Amniotic epithelial cell (primary cell): ENCODE measurements around the gene CDC14C.
"Not testable (repeated sequence)": the region's sequence is repeated elsewhere in the genome, so short reads cannot be mapped to it uniquely, and the experiment has no call there.

Experiments
- DNase-seq: peaks from one replicate; pipeline ENCODE4 v3.0.0-alpha.2; 2010; ENCODE audit warnings: low read depth

Gene CDC14C

DNA sequence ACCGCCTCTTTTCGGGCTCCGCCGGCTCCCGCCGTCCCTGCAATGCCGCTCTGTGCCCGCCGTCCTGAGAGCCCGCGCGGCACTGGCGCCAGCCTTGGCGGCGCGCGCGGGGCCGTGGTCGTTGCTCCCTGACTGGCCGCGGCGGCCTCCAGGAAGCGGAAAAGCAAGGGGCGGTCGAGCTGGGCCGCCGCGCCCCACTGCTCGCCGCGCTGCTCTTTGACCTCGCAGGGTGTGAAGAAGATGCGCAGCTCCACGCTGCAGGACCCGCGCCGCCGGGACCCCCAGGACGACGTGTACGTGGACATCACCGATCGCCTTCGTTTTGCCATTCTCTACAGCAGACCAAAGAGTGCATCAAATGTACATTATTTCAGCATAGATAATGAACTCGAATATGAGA is at the start of gene CDC14C:
Gene CDC14C (plus strand): TSS at position 115 of the 400 bp plus-strand sequence. CDS start 126 bp downstream, at position 241.
- DNase-seq, result no peak

DNA sequence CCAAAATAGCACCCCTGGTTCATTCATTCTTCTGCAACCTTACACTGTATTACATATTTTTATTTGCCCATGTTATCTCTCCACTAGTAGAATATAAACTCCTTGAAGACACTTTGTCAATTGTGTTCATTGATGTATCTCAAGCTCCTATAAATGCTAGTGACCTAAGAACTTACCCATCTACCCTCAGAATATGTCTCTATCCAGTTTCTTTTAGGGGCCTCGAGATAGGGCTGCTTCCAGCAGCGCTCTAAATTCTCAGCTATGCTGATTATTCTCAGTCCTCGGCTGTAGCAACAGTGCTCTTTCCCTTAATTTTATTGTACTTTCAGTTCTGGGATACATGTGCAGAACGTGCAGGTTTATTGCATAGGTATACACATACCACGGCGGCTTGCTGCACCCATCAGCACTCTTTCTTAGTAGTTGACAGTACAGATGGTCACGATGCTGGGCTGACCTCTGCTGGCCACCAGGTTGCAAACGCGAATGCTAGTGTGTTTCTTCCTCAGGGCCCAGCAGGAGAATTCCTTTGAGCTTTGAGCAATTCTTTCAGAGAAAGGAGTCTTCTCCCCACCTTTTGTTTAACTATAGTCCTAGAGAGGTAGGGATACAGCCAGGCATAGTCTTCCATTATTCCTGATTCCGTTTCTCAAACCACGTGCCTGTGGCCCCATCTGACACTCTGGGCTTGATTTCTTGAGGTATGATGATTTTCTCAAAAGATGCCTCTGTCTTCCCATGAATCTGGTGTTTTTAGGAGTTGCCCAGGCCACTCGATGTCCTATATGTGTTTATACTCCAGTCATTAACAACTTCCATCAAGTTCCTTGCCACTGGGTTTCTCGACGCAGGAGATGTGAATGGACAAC is 49.1 kb upstream of the CDC14C start:
- no peak for DNase-seq

DNA sequence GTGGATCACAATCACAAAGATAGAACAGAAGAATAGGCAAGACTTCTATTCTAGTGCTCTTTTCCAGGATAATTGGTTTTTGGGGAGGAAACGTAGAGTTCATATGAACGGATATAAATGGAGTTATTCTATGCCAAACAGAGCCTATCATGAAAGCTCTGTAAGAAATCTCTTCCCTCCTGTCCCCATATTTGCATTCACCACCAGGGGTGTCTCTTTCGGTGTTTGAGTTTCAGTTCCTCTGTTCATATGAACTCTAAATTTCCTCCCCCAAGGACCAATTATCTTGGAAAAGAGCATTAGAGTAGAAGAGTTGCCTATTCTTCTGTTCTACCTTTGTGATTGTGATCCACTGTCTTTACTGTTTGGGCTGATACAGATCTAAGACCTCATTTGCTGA is 48.3 kb upstream of the CDC14C start:
- DNase-seq, result no peak

DNA sequence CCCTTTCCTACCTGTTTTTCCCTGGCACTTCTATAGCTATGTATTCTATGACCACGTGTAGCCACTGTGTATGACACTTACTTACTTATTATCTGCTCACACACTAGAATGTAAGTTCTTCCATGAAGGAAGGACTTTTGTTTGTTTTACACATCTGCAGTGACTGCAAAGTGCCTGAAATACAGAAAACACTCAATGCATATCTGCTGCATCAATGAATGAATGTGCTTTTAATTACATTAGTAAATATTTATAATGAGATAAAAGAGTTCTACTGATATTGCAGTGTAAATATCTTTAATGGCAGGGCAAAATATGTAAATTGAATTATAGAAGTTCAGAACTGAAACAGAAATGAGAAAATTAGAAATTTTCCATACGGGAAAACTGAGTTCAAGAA is 43.5 kb upstream of the CDC14C start:
- no peak for DNase-seq

DNA sequence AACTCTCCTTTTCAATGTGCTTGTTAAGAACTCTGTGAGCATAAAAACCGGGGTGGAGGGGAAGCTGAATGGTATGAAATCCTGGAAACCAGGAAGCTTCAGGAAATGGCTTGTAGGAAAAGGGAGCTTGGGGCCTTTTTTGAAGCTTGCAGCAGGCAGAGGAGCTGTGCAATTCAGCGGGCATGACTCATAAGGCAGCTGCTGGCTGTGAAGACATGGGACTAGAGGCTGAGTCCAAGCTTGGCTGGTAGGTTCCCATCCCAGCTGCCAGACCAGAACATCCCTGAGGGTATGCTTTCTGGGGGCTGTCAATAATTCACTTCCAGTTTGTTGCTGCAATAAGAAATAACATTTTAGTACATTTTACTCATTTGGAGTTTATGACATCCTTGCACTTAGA is 36.8 kb upstream of the CDC14C start:
- DNase-seq, result no peak

DNA sequence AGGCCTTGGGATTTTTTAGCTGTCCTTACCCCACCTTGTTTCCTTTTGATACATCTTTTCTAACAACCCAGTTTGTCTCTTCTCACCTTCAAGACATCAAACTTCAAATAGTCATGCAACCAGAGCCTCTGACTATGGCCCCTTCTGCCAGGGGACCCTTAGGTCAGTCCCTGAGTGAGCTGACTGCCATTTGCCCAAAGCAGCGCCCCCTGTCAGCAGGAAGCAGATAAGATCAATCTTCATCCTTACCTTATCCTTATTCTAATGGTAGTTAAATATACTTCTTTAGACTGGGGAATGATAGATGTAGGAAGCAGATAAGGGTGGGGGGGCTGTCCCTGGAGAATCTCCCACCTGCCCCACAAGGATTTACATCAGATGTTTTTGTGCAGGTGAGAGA is 29.8 kb upstream of the CDC14C start:
- DNase-seq, result no peak

DNA sequence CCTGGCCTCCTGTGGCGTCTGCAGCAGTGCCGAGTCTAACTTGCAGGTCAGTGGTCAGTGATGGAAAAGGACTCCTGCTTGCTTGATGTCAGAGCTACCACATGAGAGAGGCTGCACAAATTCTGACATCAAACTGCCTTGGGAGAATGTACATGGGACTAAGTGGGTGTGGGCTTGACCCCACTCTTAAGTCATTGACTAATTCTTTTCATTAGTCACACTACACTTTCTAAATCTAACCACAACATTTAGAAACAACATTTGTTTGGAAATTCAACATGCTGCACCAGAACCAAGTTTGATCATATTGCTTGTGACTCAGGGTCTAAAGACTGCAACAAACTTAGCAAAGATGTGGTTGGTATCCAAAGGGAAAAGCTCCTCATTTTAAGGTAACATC is 24.4 kb upstream of the CDC14C start:
- no peak for DNase-seq

DNA sequence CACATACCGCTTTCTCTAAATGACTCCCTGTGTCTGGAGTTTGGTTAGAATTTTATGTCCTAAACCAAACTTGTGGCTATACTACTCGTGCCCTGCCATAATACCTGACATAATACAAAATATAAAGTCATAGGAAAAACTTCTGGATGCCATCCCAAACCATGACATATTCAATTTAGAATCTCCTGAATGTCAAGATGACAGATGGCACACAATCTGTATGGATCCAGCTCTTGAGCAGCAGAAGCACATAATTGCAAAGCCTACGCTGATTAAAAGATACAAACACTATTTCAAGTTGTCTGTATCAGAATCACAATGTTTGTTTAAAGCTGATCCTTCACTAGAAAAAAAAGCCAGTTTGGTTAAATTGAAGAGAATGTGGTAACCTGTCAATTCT is 22.4 kb upstream of the CDC14C start:
- DNase-seq, result no peak

DNA sequence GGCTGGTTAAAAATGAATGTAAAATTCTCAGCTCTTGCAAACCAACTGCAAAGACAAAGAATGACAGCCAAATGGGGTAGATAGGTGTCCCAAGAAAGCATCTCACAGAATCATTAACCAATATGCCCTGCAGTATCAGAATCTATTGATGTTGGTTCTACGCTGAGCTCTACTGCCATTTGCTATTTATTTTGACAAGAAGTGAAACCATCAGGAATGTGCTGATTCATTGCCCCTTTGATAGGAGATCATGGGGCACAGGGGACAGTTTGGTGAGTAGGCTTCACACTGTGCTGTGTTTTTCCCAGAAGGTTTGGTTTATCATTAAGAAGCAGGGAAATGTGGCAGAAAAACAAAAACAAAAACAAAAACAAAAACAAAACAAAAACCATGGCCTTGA is 19.4 kb upstream of the CDC14C start:
- no peak for DNase-seq

DNA sequence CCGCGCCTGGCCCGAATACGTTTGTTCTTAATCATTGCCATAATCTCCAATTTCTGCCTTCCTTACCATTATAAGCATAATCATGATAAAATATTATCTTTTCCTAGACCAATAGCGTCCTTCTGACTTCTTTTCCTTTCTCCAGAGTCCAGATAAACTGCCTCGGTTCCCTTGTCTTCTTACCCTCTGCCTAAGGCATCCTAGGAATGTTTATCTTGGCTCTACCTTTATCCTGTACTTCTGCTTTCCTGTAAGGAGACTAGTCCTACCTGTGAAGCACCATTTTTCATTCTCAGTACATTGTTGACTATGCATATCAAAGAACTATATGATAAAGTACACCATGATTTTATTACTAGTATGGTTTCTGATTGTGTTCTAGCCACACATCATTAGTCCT is 18.7 kb upstream of the CDC14C start:
- not testable (repeated sequence) for DNase-seq

DNA sequence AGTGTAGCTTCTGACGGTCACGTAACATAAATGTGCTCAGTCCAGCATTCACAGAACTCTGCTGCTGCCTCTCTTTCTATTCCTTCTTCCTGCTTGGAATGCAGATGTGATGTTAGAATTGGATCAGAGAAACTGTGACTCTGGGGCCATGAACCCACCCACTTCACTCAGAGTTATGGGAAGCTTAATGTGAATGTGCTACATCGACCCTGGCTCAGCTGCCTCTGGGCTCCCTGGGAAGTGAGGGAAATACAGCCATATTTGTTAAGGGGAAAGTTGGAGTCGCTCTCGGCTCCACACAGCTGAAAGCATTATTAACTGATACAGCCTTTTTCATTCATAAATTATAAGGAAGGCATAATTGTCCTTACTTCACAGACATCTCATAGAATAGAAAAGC is 14.5 kb upstream of the CDC14C start:
- not testable (repeated sequence) for DNase-seq

DNA sequence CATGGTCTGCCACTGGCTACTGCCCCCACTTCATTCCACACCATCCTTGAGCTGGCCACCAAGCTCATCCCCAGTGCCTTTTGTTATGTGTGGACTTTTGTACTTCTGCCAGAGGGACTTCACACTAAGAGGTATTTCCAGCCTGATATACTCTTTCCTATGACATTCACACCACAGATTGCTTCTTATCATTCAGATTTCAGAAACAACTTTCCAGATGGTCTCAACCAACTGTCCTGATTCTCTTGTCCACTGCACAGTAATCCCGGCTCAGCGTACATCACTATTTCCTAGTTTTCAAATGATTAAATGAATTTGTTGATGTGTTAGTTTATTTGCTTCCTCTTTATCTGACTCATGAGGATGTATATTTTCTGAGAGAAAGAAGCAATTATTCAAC is 7.1 kb downstream of the CDC14C start:
- DNase-seq, result no peak

DNA sequence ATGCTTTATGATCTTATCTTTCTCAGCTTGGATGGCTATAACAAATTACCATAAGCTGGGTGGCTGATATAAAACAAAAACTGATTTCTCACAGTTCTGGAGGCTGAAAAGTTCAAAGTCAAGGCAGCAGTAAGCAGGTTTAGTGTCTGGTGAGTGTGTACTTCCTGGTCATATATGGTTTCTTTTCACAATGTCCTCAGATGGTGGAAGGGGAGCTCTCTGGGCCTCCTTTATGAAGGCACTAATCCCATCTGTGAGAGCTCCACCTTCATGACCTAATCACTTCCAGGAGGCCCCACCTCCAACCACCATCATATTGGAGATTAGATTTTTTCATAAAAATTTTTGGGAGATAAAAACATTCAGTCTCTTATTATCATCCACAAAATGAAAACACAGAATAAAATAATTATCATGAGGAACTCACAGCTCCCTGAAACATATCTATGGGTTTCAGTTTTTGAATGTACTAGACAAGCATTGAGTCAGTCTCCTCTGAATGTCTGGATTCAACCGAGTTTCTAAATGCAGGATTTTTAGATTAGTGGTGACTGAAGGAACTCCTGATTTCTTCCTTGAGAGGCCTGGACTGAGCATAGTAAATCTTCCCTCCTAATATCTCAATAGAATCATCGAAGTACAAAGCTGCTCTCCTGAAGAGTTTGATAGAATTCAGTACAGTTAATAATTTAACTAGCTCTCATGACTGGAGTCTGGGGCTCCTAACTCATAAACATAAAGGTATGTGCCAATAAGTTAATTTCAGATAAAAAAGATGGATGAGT is 8.0 kb downstream of the CDC14C start:
- no peak for DNase-seq

DNA sequence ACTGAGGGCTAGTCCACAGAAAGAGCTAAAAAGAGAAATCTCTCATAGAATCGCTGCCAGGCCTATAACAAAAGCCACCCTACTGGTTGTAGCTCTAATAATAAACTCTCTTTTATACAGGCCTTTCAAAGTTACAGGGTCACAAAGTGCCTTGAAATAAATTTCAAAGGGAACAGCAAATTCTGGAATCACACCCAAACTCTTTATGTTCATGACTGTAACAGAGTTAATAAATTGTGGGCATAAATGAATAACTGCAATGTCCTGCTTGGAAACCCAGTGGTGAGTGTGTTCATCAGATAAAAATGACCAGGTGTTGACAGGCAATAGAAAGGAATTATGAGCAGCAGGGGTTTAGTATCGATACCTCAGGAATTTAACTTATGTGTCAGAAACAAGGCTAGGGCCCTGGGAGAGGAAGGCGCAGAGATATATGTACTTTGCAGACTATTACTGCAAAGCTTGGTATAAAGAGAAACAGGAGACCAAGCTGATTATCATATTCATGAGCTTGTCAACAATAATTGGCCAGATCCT is 9.3 kb downstream of the CDC14C start:
- DNase-seq, result no peak

DNA sequence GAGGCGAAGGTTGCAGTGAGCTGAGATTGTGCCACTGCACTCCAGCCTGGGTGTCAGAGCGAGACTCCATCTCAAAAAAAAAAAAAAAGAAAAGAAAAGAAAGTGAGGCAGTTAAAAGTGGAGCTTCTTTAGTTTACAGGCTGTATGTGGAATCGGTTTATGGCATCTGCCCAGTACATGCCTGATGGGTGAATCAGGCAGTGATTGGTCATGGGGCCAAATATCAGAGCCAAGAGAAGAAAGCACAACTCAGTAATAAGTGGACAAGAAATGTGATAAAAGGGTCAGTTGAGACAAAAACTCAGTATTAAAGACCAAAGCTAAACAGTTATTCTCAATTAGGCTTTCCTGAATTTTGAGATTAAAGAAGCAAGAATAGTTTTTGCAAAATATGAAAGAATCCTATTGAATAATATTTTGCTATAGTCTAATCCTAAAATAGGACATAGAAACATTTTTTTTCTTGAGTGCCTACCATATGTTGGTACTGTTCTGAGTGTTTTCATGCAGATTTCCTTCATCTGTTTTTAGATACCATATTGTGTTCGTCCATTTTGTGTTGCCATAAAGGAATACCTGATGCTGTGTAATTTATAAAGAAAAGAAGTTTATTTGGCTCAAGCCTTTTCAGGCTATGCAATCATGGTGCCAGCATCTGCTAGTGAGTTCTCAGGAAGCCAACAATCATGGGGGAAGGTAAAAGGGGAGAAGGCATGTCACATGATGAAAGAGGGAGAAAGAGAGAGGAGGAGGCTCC is 14.4 kb downstream of the CDC14C start:
- DNase-seq, result no peak

DNA sequence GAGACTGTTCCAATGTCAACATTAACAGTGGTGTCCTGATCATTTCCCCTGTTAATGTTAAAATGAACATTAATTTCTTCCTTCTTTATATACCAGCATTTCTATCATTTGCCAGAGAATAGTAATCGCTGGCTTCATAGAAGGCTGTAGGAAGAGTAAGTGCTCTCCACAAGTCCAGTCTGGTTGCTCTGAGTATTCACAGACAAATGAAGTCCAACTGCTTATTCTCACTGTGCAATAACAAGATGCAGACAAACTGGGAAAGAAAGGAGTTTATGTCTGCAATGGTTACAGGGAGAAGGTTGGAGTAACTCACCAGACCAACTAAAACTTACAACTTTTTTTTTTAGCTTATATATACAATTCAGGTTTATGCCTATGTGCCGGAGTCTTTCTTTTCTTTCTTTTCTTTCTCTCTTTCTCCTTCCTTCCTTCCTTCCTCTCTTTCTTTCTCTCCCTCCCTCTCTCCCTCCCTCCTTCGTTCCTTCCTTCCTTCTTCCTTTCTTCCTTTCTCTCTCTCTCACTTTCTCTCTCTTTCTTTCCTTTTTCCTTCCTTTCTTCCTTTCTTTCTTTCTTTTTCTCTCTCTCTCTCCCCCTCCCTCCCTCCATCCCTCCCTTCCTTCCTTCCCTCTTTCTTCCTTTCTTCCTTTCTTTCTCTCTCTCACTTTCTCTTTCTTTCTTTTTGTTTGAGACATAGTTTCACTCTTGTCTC is 19.1 kb downstream of the CDC14C start:
- DNase-seq, result no peak

DNA sequence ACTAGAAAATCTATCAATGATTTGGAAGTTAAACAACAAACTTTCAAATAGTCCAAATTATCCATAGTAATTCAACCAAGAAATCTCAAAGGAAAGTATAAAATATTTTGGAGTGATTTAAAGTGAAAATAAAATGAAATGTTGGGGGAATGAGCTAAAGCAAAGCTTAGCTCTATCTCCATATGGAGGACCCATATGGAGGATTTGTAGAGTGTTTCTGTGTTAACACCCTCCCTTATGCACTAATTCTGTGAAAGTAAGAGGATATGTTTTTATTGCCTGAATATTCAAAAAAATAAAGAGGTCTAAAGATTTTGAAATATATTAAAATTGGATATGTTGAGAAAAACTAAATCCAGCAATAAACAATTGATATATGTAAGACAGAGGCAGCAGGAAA is 31.6 kb downstream of the CDC14C start:
- DNase-seq, result no peak

DNA sequence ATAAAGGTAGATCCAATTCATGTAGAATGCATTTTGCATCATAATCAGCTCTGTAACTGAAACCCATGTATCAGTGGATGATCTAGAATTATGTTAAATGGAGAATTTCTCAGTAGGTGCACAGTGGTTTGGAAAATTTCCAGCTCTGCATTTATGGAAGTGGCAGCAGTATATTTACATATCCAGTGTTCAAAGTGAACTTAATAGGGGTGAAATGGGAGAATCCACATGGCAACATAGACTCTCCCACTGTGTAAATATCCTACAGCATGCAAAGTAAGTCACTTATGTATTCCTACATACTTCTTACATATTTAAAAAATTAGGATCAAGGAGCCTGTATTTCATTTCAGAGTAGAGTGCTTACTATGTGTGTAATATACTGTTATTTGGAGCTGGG is 35.3 kb downstream of the CDC14C start:
- DNase-seq, result no peak

DNA sequence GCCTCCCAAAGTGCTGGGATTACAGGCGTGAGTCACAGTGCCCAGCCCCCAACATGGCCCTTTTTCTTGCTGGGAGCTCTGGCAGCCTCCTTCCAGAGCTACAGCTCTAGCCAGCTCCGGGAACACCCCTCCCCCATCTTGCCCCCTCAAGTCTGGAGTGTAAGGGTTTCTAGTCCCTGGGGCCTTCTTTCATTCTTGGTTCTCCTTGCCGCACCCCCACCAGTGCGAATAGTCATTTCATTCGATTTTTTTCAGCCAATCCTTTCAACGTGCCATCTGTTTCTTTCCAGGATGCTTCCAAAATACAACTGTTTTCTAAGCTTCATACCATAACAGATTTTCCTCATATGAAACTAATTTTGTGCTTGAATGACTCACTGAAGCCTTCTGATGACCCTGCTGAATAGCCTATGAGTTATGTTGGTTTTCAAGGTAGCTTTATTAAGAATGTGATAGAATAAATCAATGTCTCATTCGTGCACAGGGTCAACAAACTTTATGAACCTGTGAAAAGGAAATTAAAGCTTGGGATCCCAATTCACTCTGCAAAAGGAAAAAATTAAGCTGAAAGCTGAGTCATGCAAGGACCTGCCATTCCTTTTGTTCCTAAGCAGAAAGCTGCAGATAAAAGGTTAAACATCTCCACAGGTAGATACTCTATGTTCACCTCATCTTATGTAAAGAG is 38.6 kb downstream of the CDC14C start:
- DNase-seq, result no peak

DNA sequence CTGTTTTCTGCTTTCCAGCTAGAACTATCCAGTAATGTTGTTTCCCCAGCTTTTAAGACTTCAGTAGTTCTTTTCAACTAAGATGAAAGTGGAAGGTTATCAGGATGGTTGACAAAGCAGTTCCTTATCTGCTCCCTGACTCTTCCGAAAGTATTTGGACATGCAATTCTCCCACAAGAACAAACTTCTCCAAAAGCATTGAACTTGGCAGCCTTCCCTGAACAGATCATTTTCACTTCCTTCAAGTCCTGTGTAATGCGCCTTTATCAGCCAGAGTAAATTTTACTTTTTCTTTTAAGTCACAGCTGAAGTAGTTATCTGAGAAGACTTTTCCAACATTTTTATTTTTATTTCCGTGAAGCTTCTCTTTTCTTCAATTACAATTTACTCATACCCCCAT is 39.7 kb downstream of the CDC14C start:
- no peak for DNase-seq

DNA sequence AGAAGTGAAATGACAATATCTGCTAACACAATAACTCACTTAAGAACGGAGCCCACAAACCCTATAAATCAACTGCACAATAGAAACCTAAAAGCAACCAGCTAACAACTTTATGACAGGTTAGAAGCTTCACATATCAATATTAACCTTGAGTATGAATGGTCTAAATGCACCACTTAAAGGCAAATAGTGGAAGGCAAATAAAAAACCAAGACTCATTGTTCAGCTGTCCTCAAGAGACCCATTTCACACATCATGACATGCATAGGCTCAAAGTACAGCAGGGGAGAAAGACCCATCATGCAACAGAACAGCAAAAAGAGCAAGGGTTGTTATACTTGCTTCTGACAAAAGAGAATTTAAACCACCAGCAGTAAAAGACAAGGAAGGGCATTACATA is 46.8 kb downstream of the CDC14C start:
- DNase-seq, result no peak
